Kidney epithelial cell (primary cell): ENCODE data around the gene HLA-A. TPM values are rescaled to one million over a fixed set of nuclear protein-coding genes. Genes with fewer than 3 reads are reported as not detected.

Experiments used
- DNase-seq: peaks from one replicate; pipeline ENCODE4 v3.0.0-alpha.2; 2010; ENCODE audit warnings: low read depth
- H3K27me3 ChIP-seq: 2 replicates; pipeline ENCODE4 v1.6.0; 2011; ENCODE audit warnings: low read length; ENCODE audit not compliant: control insufficient read depth, insufficient read depth
- H3K36me3 ChIP-seq: 2 replicates; pipeline ENCODE4 v1.5.1; 2011; ENCODE audit warnings: low read length; ENCODE audit not compliant: control insufficient read depth, insufficient read depth
- H3K4me3 ChIP-seq: 2 replicates; pipeline ENCODE4 v1.5.1; 2011; ENCODE audit warnings: low read depth, mild to moderate bottlenecking, control low read depth, low read length
- total RNA-seq: library from RNA; depleted of rRNA; stranded (reverse); fragments of >200 nt; gene quantifications from 2 replicates; pipeline ENCODE4 v1.2.3, GENCODE V29; 2015
- TF ChIP-seq, protein P1 (sequence below): IDR thresholded peaks from 2 replicates; pipeline ENCODE4 v1.5.1; 2011; ENCODE audit warnings: mild to moderate bottlenecking, moderate library complexity, low read length, control low read depth, inconsistent platforms; ENCODE audit not compliant: insufficient read depth, poor library complexity, severe bottlenecking

The HLA-A gene
- total RNA-seq, 1 donor from 2014 or later: 832 TPM

GRCh38 chr6:29908710-29909109 lies 33.6 kb upstream of the HLA-A start:
- Histone ChIP-seq H3K4me3 (no peak overlapping the region), H3K27me3 (no peaks in the 10 kb centered on the region), H3K36me3 (no peaks in the 10 kb centered on the region)
- DNase-seq: no peak
- TF ChIP-seq, protein P1, sequence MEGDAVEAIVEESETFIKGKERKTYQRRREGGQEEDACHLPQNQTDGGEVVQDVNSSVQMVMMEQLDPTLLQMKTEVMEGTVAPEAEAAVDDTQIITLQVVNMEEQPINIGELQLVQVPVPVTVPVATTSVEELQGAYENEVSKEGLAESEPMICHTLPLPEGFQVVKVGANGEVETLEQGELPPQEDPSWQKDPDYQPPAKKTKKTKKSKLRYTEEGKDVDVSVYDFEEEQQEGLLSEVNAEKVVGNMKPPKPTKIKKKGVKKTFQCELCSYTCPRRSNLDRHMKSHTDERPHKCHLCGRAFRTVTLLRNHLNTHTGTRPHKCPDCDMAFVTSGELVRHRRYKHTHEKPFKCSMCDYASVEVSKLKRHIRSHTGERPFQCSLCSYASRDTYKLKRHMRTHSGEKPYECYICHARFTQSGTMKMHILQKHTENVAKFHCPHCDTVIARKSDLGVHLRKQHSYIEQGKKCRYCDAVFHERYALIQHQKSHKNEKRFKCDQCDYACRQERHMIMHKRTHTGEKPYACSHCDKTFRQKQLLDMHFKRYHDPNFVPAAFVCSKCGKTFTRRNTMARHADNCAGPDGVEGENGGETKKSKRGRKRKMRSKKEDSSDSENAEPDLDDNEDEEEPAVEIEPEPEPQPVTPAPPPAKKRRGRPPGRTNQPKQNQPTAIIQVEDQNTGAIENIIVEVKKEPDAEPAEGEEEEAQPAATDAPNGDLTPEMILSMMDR: no peak

GRCh38 chr6:29909985-29910384 lies 32.3 kb upstream of the HLA-A start:
- DNase-seq: no peak
- Histone ChIP-seq H3K27me3 (no peaks in the 10 kb centered on the region), H3K36me3 (no peaks in the 10 kb centered on the region), H3K4me3 (no peak overlapping the region)
- TF ChIP-seq, protein P1: no peak

DNA sequence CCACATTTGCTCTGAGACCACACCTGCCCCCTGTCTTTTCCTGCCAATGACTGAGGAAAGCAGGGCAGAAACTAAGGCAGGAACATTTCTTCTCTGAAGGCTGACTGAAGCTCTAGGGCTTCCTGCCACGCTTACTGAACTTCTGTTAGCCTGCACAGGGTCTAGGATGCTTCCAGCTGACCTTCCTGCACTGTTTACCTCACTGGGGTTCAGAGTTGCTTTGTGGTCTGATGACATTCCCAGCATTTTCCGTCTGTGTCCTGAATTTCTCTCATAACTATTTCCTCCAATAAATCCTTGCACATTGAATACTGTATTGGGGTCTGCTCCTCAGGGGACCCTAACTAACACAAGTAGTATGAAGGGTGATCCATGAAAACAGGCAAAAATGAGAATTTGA lies 29.5 kb upstream of the HLA-A start:
- TF ChIP-seq, protein P1: no peak

DNA sequence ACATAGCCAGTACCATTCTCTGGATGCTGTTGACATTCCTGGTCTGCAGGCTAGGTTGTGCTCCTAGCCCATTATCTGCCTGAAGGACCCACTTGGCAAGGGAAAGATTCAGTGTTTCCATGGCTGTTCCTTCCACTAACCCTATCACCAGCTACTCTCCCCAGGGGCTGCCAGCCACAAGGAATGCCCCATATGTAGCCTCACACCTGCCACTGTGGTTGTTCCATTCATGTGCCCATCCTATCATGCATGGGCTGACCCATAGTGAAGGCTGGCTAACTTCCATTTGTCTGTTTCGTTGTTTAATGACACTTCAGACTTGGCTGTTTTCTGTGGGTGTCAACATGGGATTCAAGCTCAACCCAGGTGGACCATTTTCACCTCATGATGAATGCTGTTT lies 25.6 kb upstream of the HLA-A start:
- H3K4me3 ChIP-seq: no peak overlapping the region
- TF ChIP-seq, protein P1: no peak
- no peaks in the 10 kb centered on the region for H3K27me3 ChIP-seq
- H3K36me3 ChIP-seq: no peaks in the 10 kb centered on the region
- DNase-seq: no peak

More for the DNA sequence above, 29.5 kb upstream of the HLA-A start:
- Histone ChIP-seq H3K27me3 (no peaks in the 10 kb centered on the region), H3K36me3 (no peaks in the 10 kb centered on the region), H3K4me3 (no peak overlapping the region)
- DNase-seq: no peak

GRCh38 chr6:29917857-29918256 lies 24.5 kb upstream of the HLA-A start:
- DNase-seq: no peak
- TF ChIP-seq, protein P1: no peak
- Histone ChIP-seq H3K36me3 (no peaks in the 10 kb centered on the region), H3K4me3 (no peak overlapping the region), H3K27me3 (no peaks in the 10 kb centered on the region)

- DNase-seq: no peak
- H3K4me3 ChIP-seq: no peak overlapping the region
- H3K27me3 ChIP-seq: no peaks in the 10 kb centered on the region
- TF ChIP-seq, protein P1: no peak
- no peaks in the 10 kb centered on the region for H3K36me3 ChIP-seq
Measured at GRCh38 chr6:29919506-29920445, 22.6 kb upstream of the HLA-A start.
